Neuronal stem cell (in vitro differentiated cells): ENCODE data around the gene GALNT16.

Source experiments
- DNase-seq: peaks from one replicate; pipeline ENCODE4 v3.0.0-alpha.2; 2013; ENCODE audit warnings: low spot score
- H2AFZ ChIP-seq: one replicate; pipeline ENCODE4 v1.6.1; 2013; ENCODE audit warnings: mild to moderate bottlenecking, low read length, inconsistent platforms
- H2AK5ac ChIP-seq: 2 replicates; pipeline ENCODE4 v1.6.1; 2013; ENCODE audit warnings: low read depth, mild to moderate bottlenecking, inconsistent platforms, low read length, moderate library complexity, mixed read lengths
- H2BK120ac ChIP-seq: 2 replicates; pipeline ENCODE4 v1.6.1; 2013; ENCODE audit warnings: low read depth, mild to moderate bottlenecking, inconsistent platforms, low read length, moderate library complexity, mixed read lengths
- H2BK12ac ChIP-seq: one replicate; pipeline ENCODE4 v1.6.1; 2013; ENCODE audit warnings: low read length, inconsistent platforms
- H2BK15ac ChIP-seq: 2 replicates; pipeline ENCODE4 v1.6.1; 2013; ENCODE audit warnings: mild to moderate bottlenecking, low read length, inconsistent platforms, mixed read lengths
- H2BK5ac ChIP-seq: one replicate; pipeline ENCODE4 v1.6.1; 2013; ENCODE audit warnings: inconsistent platforms, mild to moderate bottlenecking, low read length, moderate library complexity
- H3K14ac ChIP-seq: one replicate; pipeline ENCODE4 v1.6.1; 2013; ENCODE audit warnings: low read length, inconsistent platforms
- H3K18ac ChIP-seq: 2 replicates; pipeline ENCODE4 v1.6.1; 2013; ENCODE audit warnings: low read length, inconsistent platforms
- H3K23ac ChIP-seq: 2 replicates; pipeline ENCODE4 v1.6.1; 2013; ENCODE audit warnings: low read depth, mild to moderate bottlenecking, mixed read lengths, low read length, inconsistent platforms; ENCODE audit not compliant: poor library complexity
- H3K27ac ChIP-seq: replicated peaks from 3 replicates; pipeline ENCODE4 v1.5.1; 2013; ENCODE audit warnings: low read length, inconsistent platforms
- H3K27me3 ChIP-seq, 3 experiments: 2 replicates each; pipeline ENCODE4 v1.6.1; 2013; ENCODE audit warnings: low read length in 3 of 3, mild to moderate bottlenecking in 2 of 3, inconsistent platforms in 1 of 3, low read depth in 1 of 3, mixed read lengths in 1 of 3, moderate library complexity in 1 of 3; ENCODE audit not compliant: control insufficient read depth in 3 of 3, insufficient read depth in 3 of 3
- H3K36me3 ChIP-seq, 2 donors: replicated peaks in 1 of 2; 2 replicates each; pipeline ENCODE4 v1.6.1; 2013; ENCODE audit warnings: low read length in 2 of 2; ENCODE audit not compliant: control insufficient read depth in 2 of 2, insufficient read depth in 2 of 2
- H3K4ac ChIP-seq: 2 replicates; pipeline ENCODE4 v1.6.1; 2013; ENCODE audit warnings: inconsistent platforms, mild to moderate bottlenecking, low read length, moderate library complexity
- H3K4me1 ChIP-seq, 2 donors: 1 replicate in 1 of 2; 2 replicates in 1 of 2; pipeline ENCODE4 v1.6.1; 2013; ENCODE audit warnings: low read length in 2 of 2, low read depth in 1 of 2; ENCODE audit not compliant: control insufficient read depth in 2 of 2, insufficient read depth in 1 of 2
- H3K4me2 ChIP-seq: one replicate; pipeline ENCODE4 v1.6.1; 2013; ENCODE audit warnings: mild to moderate bottlenecking, low read length, inconsistent platforms; ENCODE audit not compliant: insufficient read depth, poor library complexity, severe bottlenecking
- H3K4me3 ChIP-seq, 2 donors: 2 replicates each; pipeline ENCODE4 v1.5.1; 2013; ENCODE audit warnings: low read length in 2 of 2, mild to moderate bottlenecking in 2 of 2, inconsistent platforms in 1 of 2, moderate library complexity in 1 of 2
- H3K79me1 ChIP-seq: one replicate; pipeline ENCODE4 v1.6.1; 2013; ENCODE audit warnings: low read depth, mild to moderate bottlenecking, inconsistent platforms, low read length, moderate library complexity
- H3K9ac ChIP-seq: one replicate; pipeline ENCODE4 v1.6.1; 2013; ENCODE audit warnings: mild to moderate bottlenecking, low read depth, low read length, inconsistent platforms; ENCODE audit not compliant: poor library complexity
- H3K9me3 ChIP-seq, 2 donors: replicated peaks in 1 of 2; 2 replicates each; pipeline versions ENCODE3 to v1.6.1; 2013; ENCODE audit warnings: low read length in 2 of 2, mild to moderate bottlenecking in 2 of 2, inconsistent platforms in 1 of 2, low read depth in 1 of 2, mixed read lengths in 1 of 2, moderate library complexity in 1 of 2; ENCODE audit not compliant: control insufficient read depth in 2 of 2, insufficient read depth in 1 of 2
- H4K8ac ChIP-seq: one replicate; pipeline ENCODE4 v1.6.1; 2013; ENCODE audit warnings: low read depth, mild to moderate bottlenecking, inconsistent platforms, low read length, moderate library complexity
- H4K91ac ChIP-seq: one replicate; pipeline ENCODE4 v1.6.1; 2013; ENCODE audit warnings: low read length, low read depth, mild to moderate bottlenecking, inconsistent platforms; ENCODE audit not compliant: poor library complexity
- WGBS, 2 donors: extraction: QIAGEN DNeasy Blood & Tissue Kit; methylation state at CpG; one replicate each; pipeline ENCODE4 v1.1.7; 2013; ENCODE audit warnings: missing lambda C conversion rate in 2 of 2, mixed read lengths in 1 of 2; ENCODE audit not compliant: insufficient read length in 2 of 2, insufficient replicate concordance in 1 of 2; ENCODE audit errors: extremely low coverage in 2 of 2; 5-methylcytosine and 5-hydroxymethylcytosine counted together

The GALNT16 gene

GRCh38 chr14:69234106-69234505, 25.9 kb upstream of the GALNT16 start:
- no peak overlapping the region for H3K4me2 ChIP-seq
- no peak overlapping the region for H2BK5ac ChIP-seq
- no peak overlapping the region for H2BK120ac ChIP-seq
- H2BK15ac ChIP-seq = no peak overlapping the region
- no peak overlapping the region for H2AK5ac ChIP-seq
- H3K27ac ChIP-seq = no peak overlapping the region
- H3K14ac ChIP-seq = no peak overlapping the region
- H3K9me3 ChIP-seq = no peaks in the 10 kb centered on the region
- peaks cover 32 to 82% of the 10 kb centered on the region in 2 donors for H3K36me3 ChIP-seq
- no peak overlapping the region for H2BK12ac ChIP-seq
- H3K9ac ChIP-seq = no peak overlapping the region
- no peak overlapping the region for H4K8ac ChIP-seq
- no peak overlapping the region for H3K18ac ChIP-seq
- H3K4me3 ChIP-seq = no peak overlapping the region
- H3K27me3 ChIP-seq = no peaks in the 10 kb centered on the region
- H3K23ac ChIP-seq = no peak overlapping the region
- H3K79me1 ChIP-seq = no peaks in the 10 kb centered on the region
- peaks cover 0 to 1% of the 10 kb centered on the region in 2 donors for H3K4me1 ChIP-seq
- no peak overlapping the region for H2AFZ ChIP-seq
- DNase-seq = no peak
- no peak overlapping the region for H3K4ac ChIP-seq
- no peak overlapping the region for H4K91ac ChIP-seq

- no peaks in the 10 kb centered on the region for H3K9me3 ChIP-seq
- no peak overlapping the region for H2BK15ac ChIP-seq
- no peak overlapping the region for H3K18ac ChIP-seq
- H4K91ac ChIP-seq = no peak overlapping the region
- H3K4ac ChIP-seq = no peak overlapping the region
- no peak overlapping the region for H2AK5ac ChIP-seq
- no peak for DNase-seq
- H3K4me3 ChIP-seq = no peak overlapping the region
- no peaks in the 10 kb centered on the region for H3K79me1 ChIP-seq
- no peak overlapping the region for H4K8ac ChIP-seq
- no peak overlapping the region for H3K27ac ChIP-seq
- H2BK12ac ChIP-seq = no peak overlapping the region
- H3K9ac ChIP-seq = no peak overlapping the region
- no peak overlapping the region for H3K4me2 ChIP-seq
- no peaks in the 10 kb centered on the region for H3K27me3 ChIP-seq
- no CpG with 5 or more reads among the region's 1 CpG for WGBS, 2 donors
- H2BK5ac ChIP-seq = no peak overlapping the region
- peaks cover 35 to 82% of the 10 kb centered on the region in 2 donors for H3K36me3 ChIP-seq
- no peak overlapping the region for H2BK120ac ChIP-seq
- peaks cover 0 to 1% of the 10 kb centered on the region in 2 donors for H3K4me1 ChIP-seq
- H3K23ac ChIP-seq = no peak overlapping the region
- H2AFZ ChIP-seq = no peak overlapping the region
- no peak overlapping the region for H3K14ac ChIP-seq
Observed at GRCh38 chr14:69235708-69236107, 24.2 kb upstream of the GALNT16 start.

GRCh38 chr14:69237142-69237541, 22.8 kb upstream of the GALNT16 start:
- H3K79me1 ChIP-seq = no peaks in the 10 kb centered on the region
- H3K14ac ChIP-seq = no peak overlapping the region
- H2BK120ac ChIP-seq = no peak overlapping the region
- no peak overlapping the region for H2BK12ac ChIP-seq
- H3K4me2 ChIP-seq = no peak overlapping the region
- H2BK5ac ChIP-seq = no peak overlapping the region
- no CpG with 5 or more reads among the region's 1 CpG for WGBS, 2 donors
- no peaks in the 10 kb centered on the region for H3K9me3 ChIP-seq
- no peak overlapping the region for H3K4ac ChIP-seq
- H3K18ac ChIP-seq = no peak overlapping the region
- no peak overlapping the region for H3K4me3 ChIP-seq
- no peaks in the 10 kb centered on the region for H3K27me3 ChIP-seq
- H4K91ac ChIP-seq = no peak overlapping the region
- no peak overlapping the region for H3K27ac ChIP-seq
- DNase-seq = no peak
- no peak overlapping the region for H3K23ac ChIP-seq
- H3K36me3 ChIP-seq = peaks cover 33 to 81% of the 10 kb centered on the region in 2 donors
- no peak overlapping the region for H4K8ac ChIP-seq
- no peak overlapping the region for H3K9ac ChIP-seq
- peaks cover 0 to 1% of the 10 kb centered on the region in 2 donors for H3K4me1 ChIP-seq
- no peak overlapping the region for H2AFZ ChIP-seq
- no peak overlapping the region for H2BK15ac ChIP-seq
- H2AK5ac ChIP-seq = no peak overlapping the region

- Histone ChIP-seq H3K4me2 (no peak overlapping the region), H3K79me1 (peaks cover 2% of the 10 kb centered on the region), H3K9me3 (no peaks in the 10 kb centered on the region), H3K4ac (no peak overlapping the region), H3K27me3 (no peaks in the 10 kb centered on the region), H3K23ac (no peak overlapping the region), H3K4me1 (peaks cover 0 to 1% of the 10 kb centered on the region in 2 donors), H4K8ac (no peak overlapping the region), H2BK15ac (no peak overlapping the region), H3K36me3 (peaks cover 31 to 81% of the 10 kb centered on the region in 2 donors), H3K27ac (no peak overlapping the region), H2AK5ac (no peak overlapping the region), H2BK5ac (no peak overlapping the region), H3K18ac (no peak overlapping the region), H3K4me3 (no peak overlapping the region), H2AFZ (no peak overlapping the region), H3K9ac (no peak overlapping the region), H2BK120ac (no peak overlapping the region), H2BK12ac (no peak overlapping the region), H3K14ac (no peak overlapping the region), H4K91ac (no peak overlapping the region)
- DNase-seq = no peak
- WGBS, 2 donors = no CpG with 5 or more reads among the region's 12 CpGs
Observed at GRCh38 chr14:69237584-69237983, 22.4 kb upstream of the GALNT16 start.
